ENCODE results near the gene HSF4. TPM values are rescaled to one million over a fixed set of nuclear protein-coding genes. Genes with fewer than 3 reads are reported as not detected.

Gene HSF4
- total RNA-seq, 1 experiment from 2014 or later = 57.1 TPM

- Mint-ChIP-seq H3K27ac (ENCODE audit: unreplicated experiment) (no peak overlapping the region), H3K4me3 (ENCODE audit: low read depth, unreplicated experiment) (no peak overlapping the region), H3K4me1 (ENCODE audit: low read depth, unreplicated experiment) (peaks cover 19% of the 10 kb centered on the region), H3K9me3 (ENCODE audit: low read depth, unreplicated experiment) (no peaks in the 10 kb centered on the region), H3K36me3 (ENCODE audit: insufficient read depth, unreplicated experiment) (peaks cover 35% of the 10 kb centered on the region), H3K27me3 (ENCODE audit: unreplicated experiment) (no peaks in the 10 kb centered on the region)
- CTCF ChIA-PET = interaction anchor here (0.6 kb wide), 1 partner anchor 160 kb away, joined by 10 read pairs; the partner anchor contains the start of genes KCTD19 and LRRC36
- TF ChIP-seq CTCF (IDR thresholded peaks at IDR 0.05; ENCODE audit: unreplicated experiment) = no peak
- BruUV-seq (replicated peaks) = no TSS peak
- DNase-seq = no peak
- intact Hi-C loops (cut with micrococcal nuclease; ENCODE audit: unreplicated experiment) = no loop called here
These were observed 2.1 kb downstream of the HSF4 start for GRCh38 chr16:67166598-67167168.

GRCh38 chr16:67167588-67167987 lies 3.0 kb downstream of the HSF4 start:
- H3K36me3 Mint-ChIP-seq (ENCODE audit: insufficient read depth, unreplicated experiment) = peaks cover 35% of the 10 kb centered on the region
- H3K27ac Mint-ChIP-seq (ENCODE audit: unreplicated experiment) = no peak overlapping the region
- H3K4me3 Mint-ChIP-seq (ENCODE audit: low read depth, unreplicated experiment) = no peak overlapping the region
- no peaks in the 10 kb centered on the region for H3K27me3 Mint-ChIP-seq (ENCODE audit: unreplicated experiment)
- no peak for DNase-seq
- TF ChIP-seq CTCF (IDR thresholded peaks at IDR 0.05; ENCODE audit: unreplicated experiment) = no peak
- CTCF ChIA-PET = interaction anchor here (0.7 kb wide), 1 partner anchor 361 kb away, joined by 3 read pairs; the partner anchor contains the start of gene RIPOR1
- no TSS peak for BruUV-seq (replicated peaks)
- peaks cover 19% of the 10 kb centered on the region for H3K4me1 Mint-ChIP-seq (ENCODE audit: low read depth, unreplicated experiment)
- H3K9me3 Mint-ChIP-seq (ENCODE audit: low read depth, unreplicated experiment) = no peaks in the 10 kb centered on the region
- intact Hi-C loops (cut with micrococcal nuclease; ENCODE audit: unreplicated experiment) = no loop called here

GRCh38 chr16:67169011-67169451 lies 4.5 kb downstream of the HSF4 start:
- no peaks in the 10 kb centered on the region for H3K27me3 Mint-ChIP-seq (ENCODE audit: unreplicated experiment)
- H3K4me1 Mint-ChIP-seq (ENCODE audit: low read depth, unreplicated experiment) = peaks cover 32% of the 10 kb centered on the region
- CTCF ChIA-PET = interaction anchor here (0.6 to 0.7 kb wide), 2 partner anchors 8 to 16 kb away, joined by 3 read pairs; no protein-coding TSS in a partner anchor

GRCh38 chr16:67169642-67170167 lies 5.2 kb downstream of the HSF4 start:
- Mint-ChIP-seq H3K4me3 (ENCODE audit: low read depth, unreplicated experiment) (peak overlapping the region; percentile 71), H3K27me3 (ENCODE audit: unreplicated experiment) (no peaks in the 10 kb centered on the region), H3K9me3 (ENCODE audit: low read depth, unreplicated experiment) (no peaks in the 10 kb centered on the region), H3K27ac (ENCODE audit: unreplicated experiment) (peak overlapping the region; percentile 52), H3K36me3 (ENCODE audit: insufficient read depth, unreplicated experiment) (peaks cover 47% of the 10 kb centered on the region), H3K4me1 (ENCODE audit: low read depth, unreplicated experiment) (peaks cover 33% of the 10 kb centered on the region)
- intact Hi-C loops (cut with micrococcal nuclease; ENCODE audit: unreplicated experiment) = no loop called here
- CTCF ChIA-PET = interaction anchor here (0.7 to 1.9 kb wide), 5 partner anchors 9 to 216 kb away, joined by 3 to 6 read pairs (median 4); partner anchors contain the start of genes FBXL8 and TRADD
- no TSS peak for BruUV-seq (replicated peaks)
- peak; percentile 41 for DNase-seq
- peak; percentile 46 for TF ChIP-seq CTCF (IDR thresholded peaks at IDR 0.05; ENCODE audit: unreplicated experiment)

More at GRCh38 chr16:67169011-67169451, 4.5 kb downstream of the HSF4 start:
- no peak overlapping the region for H3K4me3 Mint-ChIP-seq (ENCODE audit: low read depth, unreplicated experiment)
- H3K36me3 Mint-ChIP-seq (ENCODE audit: insufficient read depth, unreplicated experiment) = peaks cover 45% of the 10 kb centered on the region
- no peak for DNase-seq
- TF ChIP-seq CTCF (IDR thresholded peaks at IDR 0.05; ENCODE audit: unreplicated experiment) = no peak
- BruUV-seq (replicated peaks) = no TSS peak
- intact Hi-C loops (cut with micrococcal nuclease; ENCODE audit: unreplicated experiment) = no loop called here
- no peaks in the 10 kb centered on the region for H3K9me3 Mint-ChIP-seq (ENCODE audit: low read depth, unreplicated experiment)
- no peak overlapping the region for H3K27ac Mint-ChIP-seq (ENCODE audit: unreplicated experiment)

Measured in Calu3 (cell line).